ENCODE measurements around the gene DUSP1.

DUSP1 gene

DNA sequence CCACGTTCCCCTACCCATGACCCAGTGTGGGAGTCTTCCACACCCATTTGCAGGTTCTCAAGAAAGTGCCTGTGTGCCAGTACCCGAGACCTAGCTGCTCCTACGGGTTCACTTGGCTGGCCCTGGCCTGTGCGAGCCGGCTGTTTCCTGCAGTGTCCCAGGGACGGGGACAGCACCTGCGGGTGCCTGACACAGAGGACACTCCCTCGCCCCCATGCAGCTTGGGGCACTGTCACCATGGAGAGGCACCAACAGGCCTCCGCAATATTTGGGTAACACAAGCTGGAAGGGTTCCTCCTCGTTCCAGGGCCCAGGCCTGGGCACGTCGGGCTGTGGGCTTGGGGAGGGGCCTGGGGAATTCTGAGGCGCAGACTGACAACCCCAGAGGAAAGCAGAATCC, 41.4 kb downstream of the DUSP1 start:
- TF ChIP-seq, protein P1, sequence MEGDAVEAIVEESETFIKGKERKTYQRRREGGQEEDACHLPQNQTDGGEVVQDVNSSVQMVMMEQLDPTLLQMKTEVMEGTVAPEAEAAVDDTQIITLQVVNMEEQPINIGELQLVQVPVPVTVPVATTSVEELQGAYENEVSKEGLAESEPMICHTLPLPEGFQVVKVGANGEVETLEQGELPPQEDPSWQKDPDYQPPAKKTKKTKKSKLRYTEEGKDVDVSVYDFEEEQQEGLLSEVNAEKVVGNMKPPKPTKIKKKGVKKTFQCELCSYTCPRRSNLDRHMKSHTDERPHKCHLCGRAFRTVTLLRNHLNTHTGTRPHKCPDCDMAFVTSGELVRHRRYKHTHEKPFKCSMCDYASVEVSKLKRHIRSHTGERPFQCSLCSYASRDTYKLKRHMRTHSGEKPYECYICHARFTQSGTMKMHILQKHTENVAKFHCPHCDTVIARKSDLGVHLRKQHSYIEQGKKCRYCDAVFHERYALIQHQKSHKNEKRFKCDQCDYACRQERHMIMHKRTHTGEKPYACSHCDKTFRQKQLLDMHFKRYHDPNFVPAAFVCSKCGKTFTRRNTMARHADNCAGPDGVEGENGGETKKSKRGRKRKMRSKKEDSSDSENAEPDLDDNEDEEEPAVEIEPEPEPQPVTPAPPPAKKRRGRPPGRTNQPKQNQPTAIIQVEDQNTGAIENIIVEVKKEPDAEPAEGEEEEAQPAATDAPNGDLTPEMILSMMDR (IDR thresholded peaks at IDR 0.05; ENCODE audit: insufficient read depth, low read length, poor library complexity, severe bottlenecking), result no peak
- H3K36me3 ChIP-seq (ENCODE audit: control insufficient read depth, insufficient read depth, low read length), result no peaks in the 10 kb centered on the region
- no peaks in the 10 kb centered on the region for H3K27me3 ChIP-seq (replicated peaks; ENCODE audit: control insufficient read depth, insufficient read depth, low read length)
- no peak overlapping the region for H3K4me3 ChIP-seq (replicated peaks; ENCODE audit: low read depth, low read length)
- no peak for DNase-seq (ENCODE audit: extremely low read depth, insufficient read length)

DNA sequence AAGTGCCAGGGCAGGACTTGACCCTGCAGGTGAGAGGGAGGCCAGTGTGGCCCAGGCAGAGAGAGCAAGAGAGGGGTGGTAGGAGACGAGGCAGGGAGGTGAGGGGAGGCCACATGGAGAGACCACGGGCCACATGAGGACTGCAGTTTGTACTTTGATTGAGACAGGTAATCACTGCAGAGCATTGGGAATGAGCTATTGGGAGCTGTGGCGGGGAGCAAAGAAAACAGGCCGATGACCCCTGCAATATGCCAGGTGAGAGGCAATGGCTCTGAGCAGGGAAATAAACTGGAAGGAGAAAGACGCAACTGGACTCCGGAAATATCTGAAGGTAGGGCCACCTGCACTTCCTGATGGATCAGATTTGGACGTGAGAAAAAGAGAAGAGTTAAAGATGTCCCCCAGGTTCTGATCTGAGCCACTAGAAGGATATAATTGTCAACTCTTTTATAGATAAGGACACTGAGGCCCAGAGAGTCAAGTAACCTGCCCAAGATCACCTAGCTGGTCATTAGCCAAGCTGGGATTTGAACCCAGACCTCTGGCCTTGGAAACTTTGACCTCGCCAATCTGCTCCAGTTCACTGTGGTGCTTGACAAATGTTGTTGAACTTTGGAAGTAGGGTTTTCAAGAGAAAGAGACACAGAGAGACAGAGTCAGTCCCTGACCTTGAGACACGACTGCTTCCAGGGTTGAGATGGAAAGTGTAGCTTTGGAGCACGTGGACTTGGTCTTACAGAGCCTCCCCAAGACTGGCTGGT, 42.3 kb downstream of the DUSP1 start:
- Histone ChIP-seq H3K36me3 (ENCODE audit: control insufficient read depth, insufficient read depth, low read length) (no peaks in the 10 kb centered on the region), H3K27me3 (replicated peaks; ENCODE audit: control insufficient read depth, insufficient read depth, low read length) (no peaks in the 10 kb centered on the region)

DNA sequence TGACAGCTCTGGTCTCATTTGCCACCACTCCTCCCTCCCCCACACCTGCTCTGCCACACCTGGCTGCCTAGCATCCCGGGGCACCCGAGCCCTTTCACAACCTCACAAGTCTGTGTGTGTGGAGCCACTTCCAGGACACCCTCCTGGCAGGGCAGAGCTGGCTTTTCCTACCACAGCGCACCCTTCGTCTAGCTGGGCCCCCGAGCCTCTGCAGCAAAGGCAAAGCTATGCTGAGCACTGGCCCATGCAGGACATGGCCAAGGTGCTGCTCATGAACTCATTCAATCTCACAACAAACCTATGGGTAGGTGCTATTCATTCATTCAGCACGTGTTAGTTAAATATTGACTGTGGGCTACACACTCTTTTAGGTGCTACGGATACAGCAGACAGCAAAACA, 43.4 kb downstream of the DUSP1 start:
- no peak for DNase-seq (ENCODE audit: extremely low read depth, insufficient read length)
- Histone ChIP-seq H3K36me3 (ENCODE audit: control insufficient read depth, insufficient read depth, low read length) (no peaks in the 10 kb centered on the region), H3K4me3 (replicated peaks; ENCODE audit: low read depth, low read length) (no peak overlapping the region), H3K27me3 (replicated peaks; ENCODE audit: control insufficient read depth, insufficient read depth, low read length) (no peaks in the 10 kb centered on the region)
- TF ChIP-seq, protein P1 (IDR thresholded peaks at IDR 0.05; ENCODE audit: insufficient read depth, low read length, poor library complexity, severe bottlenecking), result no peak

More for the DNA sequence above, 42.3 kb downstream of the DUSP1 start:
- H3K4me3 ChIP-seq (replicated peaks; ENCODE audit: low read depth, low read length), result no peak overlapping the region
- DNase-seq (ENCODE audit: extremely low read depth, insufficient read length), result no peak
- TF ChIP-seq, protein P1 (IDR thresholded peaks at IDR 0.05; ENCODE audit: insufficient read depth, low read length, poor library complexity, severe bottlenecking), result no peak

DNA sequence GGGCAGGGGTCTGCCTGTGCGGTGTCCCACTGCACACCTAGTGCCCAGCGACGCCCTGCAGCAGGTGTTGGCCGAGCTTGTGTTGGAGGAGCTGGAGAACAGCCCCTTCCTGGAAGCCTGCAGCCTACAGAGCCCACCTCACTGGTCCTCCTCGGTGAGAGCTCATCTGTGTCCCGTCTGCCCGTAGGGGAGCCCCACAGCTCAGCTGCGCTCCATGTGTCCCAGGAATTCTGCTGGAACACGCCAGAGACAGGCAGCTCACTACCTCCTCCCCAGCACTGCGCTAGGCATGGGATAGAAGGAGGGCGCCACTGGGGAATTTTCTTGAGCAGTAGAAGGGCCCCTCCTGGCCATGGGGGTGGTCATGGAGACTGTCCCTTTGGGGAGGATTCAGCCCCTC, 44.0 kb downstream of the DUSP1 start:
- Histone ChIP-seq H3K4me3 (replicated peaks; ENCODE audit: low read depth, low read length) (no peak overlapping the region), H3K36me3 (ENCODE audit: control insufficient read depth, insufficient read depth, low read length) (no peaks in the 10 kb centered on the region), H3K27me3 (replicated peaks; ENCODE audit: control insufficient read depth, insufficient read depth, low read length) (no peaks in the 10 kb centered on the region)
- TF ChIP-seq, protein P1 (IDR thresholded peaks at IDR 0.05; ENCODE audit: insufficient read depth, low read length, poor library complexity, severe bottlenecking), result no peak
- no peak for DNase-seq (ENCODE audit: extremely low read depth, insufficient read length)

DNA sequence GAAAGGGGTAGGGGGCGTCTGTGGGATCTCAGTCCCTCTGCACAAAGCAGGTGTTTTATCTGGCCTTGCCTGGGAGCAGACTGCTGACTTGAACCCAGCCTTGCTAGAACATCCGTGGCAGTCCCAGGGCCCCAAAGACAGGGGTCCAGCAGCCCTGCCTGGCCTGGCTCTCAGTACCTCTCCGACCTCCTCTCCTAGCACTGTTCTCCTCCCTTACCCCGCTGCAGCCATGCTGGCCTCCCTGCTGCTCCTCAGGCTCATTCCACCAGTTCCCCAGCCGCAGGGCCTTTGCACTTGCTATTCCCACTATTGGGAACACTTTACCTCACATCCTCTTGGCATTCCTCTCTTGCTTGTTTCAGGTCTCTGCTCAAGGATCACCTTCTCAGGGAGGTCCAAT, 45.2 kb downstream of the DUSP1 start:
- TF ChIP-seq, protein P1 (IDR thresholded peaks at IDR 0.05; ENCODE audit: insufficient read depth, low read length, poor library complexity, severe bottlenecking), result no peak
- Histone ChIP-seq H3K27me3 (replicated peaks; ENCODE audit: control insufficient read depth, insufficient read depth, low read length) (no peaks in the 10 kb centered on the region), H3K4me3 (replicated peaks; ENCODE audit: low read depth, low read length) (no peak overlapping the region), H3K36me3 (ENCODE audit: control insufficient read depth, insufficient read depth, low read length) (no peaks in the 10 kb centered on the region)
- no peak for DNase-seq (ENCODE audit: extremely low read depth, insufficient read length)

Data from GM06990 (cell line).